ENCODE results near the gene RASA3. TPM values are rescaled to one million over a fixed set of nuclear protein-coding genes. Genes with fewer than 3 reads are reported as not detected.
"Not testable (repeated sequence)": the region's sequence is repeated elsewhere in the genome, so short reads cannot be mapped to it uniquely, and the experiment has no call there.

Gene RASA3
- polyA plus RNA-seq, 1 donor, result 23.6 TPM

- DNase-seq, result no peak
Observed at GRCh38 chr13:114155926-114156883, 23.8 kb upstream of the RASA3 start.

- no peak for DNase-seq
Observed at GRCh38 chr13:114155320-114155719, 22.9 kb upstream of the RASA3 start.

- no peak for DNase-seq
Observed at GRCh38 chr13:114154476-114154875, 22.1 kb upstream of the RASA3 start.

- DNase-seq, result no peak
Observed at GRCh38 chr13:114153485-114154080, 21.2 kb upstream of the RASA3 start.

GRCh38 chr13:114152831-114153371 is 20.5 kb upstream of the RASA3 start:
- no peak for DNase-seq

GRCh38 chr13:114152285-114152645 is 19.8 kb upstream of the RASA3 start:
- DNase-seq, result no peak

GRCh38 chr13:114151565-114152284 is 19.3 kb upstream of the RASA3 start:
- no peak for DNase-seq

GRCh38 chr13:114151031-114151430 is 18.6 kb upstream of the RASA3 start:
- no peak for DNase-seq

- DNase-seq, result no peak
Observed at GRCh38 chr13:114149774-114150740, 17.6 kb upstream of the RASA3 start.

GRCh38 chr13:114148886-114149285 is 16.5 kb upstream of the RASA3 start:
- not testable (repeated sequence) for DNase-seq

GRCh38 chr13:114148521-114148855 is 16.1 kb upstream of the RASA3 start:
- DNase-seq, result no peak

- no peak for DNase-seq
Observed at GRCh38 chr13:114147803-114148520, 15.5 kb upstream of the RASA3 start.

GRCh38 chr13:114146629-114147028 is 14.2 kb upstream of the RASA3 start:
- DNase-seq, result no peak

GRCh38 chr13:114146173-114146572 is 13.8 kb upstream of the RASA3 start:
- DNase-seq, result no peak

GRCh38 chr13:114145722-114146121 is 13.3 kb upstream of the RASA3 start:
- no peak for DNase-seq

- no peak for DNase-seq
Observed at GRCh38 chr13:114145256-114145655, 12.8 kb upstream of the RASA3 start.

- DNase-seq, result no peak
Observed at GRCh38 chr13:114144606-114145244, 12.3 kb upstream of the RASA3 start.

GRCh38 chr13:114143806-114144605 is 11.6 kb upstream of the RASA3 start:
- DNase-seq, result no peak

- DNase-seq, result no peak
Observed at GRCh38 chr13:114142640-114143490, 10.4 kb upstream of the RASA3 start.
